Right kidney (tissue), 1 donor: ENCODE data around the gene UGT1A3.

ENCODE experiments used
- DNase-seq: peaks from one replicate; pipeline ENCODE4 v3.0.0-alpha.2; 2016

Gene UGT1A3

DNA sequence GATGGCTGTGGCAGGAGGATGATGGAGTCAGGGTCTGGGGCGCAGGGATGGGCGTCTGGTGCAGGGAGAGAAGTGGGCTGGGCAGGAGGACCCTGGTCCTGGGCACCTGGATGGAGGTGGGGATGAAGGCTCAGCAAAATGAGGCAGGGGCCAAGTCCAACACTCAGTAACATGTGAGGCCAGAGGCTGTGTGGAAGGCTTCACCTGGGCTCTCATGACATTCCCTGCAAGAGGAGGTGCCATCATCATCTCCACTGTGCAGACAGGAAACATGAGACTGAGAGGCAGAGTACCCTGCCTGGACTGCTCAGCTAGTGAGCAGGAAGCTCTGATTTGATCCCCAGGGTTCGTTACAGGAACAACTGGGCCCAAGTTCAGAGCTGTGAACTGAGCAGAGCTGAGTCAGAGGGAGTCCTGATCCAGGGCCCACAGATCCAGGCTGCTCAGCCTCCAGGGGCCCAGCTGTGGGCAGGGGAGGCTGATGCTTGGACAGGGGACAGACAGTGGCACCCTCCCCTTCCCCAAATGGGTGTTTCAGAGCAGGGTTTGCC lies 88.6 kb downstream of the UGT1A3 start:
- no peak for DNase-seq

DNA sequence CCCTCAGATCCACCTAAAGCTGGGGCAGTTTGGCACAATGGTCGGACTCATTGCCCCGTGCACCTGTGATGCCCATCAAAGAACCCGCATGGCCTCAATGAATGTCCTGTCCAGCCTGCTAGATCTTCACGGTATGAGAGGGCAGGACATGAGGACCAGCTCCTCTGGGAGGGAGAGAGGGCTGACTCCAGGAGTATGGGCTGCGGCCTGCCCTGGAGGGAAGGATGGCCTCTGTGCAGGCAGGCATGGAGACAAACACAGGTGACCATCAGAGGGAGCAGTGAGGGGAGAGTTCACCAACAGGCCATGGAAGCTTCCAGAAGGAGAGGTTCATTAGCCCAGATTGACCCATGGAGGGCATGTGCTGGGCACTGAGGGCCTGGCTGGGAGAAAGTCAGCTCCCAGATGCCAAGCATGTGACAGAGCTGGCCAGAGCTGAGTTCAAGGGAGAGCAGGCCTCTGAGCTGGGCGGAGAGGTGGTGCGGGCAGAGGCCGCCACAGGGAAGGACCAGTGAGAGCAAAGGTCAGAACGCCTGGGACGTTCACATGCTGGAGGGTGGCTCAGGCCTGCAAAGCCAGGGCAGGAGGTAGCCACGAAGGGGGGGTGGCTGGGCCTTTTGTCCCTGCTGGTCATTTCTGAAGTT lies 89.3 kb downstream of the UGT1A3 start:
- no peak for DNase-seq

DNA sequence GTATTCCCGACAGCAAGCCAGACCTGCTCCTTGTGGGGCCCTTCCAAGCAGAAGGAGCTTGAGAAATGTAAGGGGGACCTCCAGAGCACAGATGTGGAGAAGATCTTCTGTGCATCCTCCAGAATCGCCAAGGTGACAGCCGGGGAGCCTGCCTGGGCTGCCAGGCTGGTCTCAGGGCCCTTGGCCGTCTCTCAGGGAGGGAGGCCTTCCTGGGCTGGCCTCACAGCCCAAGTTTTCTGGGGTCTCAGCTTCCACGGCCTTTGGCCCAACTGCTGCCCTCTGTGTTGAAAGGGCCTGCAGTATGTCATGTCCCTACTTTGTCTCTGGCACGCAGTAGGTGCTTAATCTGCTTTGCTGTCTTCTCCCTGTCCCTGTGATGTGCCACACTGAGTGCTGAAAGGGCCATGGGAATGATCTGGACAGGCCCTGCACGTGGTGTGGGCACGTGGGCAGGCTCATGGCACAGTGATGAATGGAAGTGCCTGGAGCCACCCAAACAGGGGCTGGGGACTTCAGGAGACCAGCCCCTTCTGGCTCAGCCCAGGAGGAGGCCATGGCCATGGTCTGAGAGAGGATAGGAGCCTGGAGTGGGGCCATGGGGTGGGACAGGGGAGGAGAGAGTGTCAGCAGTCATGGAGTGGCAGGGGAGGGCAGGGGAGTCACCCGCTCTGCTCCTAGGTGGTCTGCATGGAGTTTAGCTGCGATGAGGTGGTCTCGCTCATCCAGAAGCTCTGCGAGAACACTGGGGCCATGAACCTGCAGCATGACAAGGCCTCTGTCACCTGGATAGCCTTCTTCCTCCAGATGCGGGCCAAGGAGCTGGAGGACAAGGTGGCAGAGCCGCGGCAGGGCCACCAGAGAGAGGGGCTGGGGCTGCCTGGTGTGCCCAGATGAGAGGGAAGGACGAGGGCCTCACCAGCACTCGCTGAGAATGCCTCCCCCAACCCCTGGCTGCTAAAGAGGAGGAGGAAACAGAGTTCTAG lies 90.1 kb downstream of the UGT1A3 start:
- DNase-seq = no peak

DNA sequence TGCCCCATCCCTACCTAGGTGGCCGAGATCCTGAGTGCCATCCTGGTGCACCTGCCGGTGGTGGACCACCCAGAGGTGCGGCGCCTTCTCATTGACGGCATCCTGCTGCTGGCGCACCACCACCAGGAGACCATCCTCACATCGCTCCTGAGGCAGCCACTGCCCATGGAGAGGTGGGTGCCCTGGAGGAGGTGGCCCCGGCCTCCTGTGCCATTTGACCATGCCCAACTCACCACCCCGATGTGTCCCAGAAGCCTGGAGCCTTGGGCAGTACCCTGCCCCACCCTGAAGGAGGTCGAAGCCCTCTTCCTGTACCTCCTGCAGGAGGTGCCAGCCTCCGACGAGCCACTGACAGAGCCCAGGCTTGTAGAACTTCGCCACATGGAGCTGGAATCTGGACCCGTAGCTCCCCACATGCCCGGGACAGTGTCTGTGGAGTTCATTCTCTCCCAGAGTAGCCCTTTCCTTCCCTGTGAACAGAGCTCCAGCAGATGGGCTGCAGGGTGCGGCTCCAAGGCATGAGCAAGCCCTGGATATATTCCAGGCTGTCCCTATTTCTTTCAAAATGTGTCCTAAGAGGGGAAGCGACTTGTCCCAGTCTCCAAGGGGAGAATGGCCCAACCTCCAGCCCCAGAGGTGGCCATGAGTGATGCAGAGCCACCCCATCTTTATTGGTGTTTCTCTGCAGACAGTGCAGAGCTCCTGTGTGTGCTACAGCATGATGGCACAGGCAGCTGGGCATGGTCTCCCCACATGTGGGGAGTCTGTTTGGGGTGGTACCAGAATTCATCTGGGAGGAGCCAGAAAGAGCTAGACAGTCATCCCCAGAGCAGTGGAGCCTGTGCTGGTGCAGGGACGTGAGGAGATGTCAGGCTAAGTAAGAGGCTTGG lies 91.3 kb downstream of the UGT1A3 start:
- no peak for DNase-seq

DNA sequence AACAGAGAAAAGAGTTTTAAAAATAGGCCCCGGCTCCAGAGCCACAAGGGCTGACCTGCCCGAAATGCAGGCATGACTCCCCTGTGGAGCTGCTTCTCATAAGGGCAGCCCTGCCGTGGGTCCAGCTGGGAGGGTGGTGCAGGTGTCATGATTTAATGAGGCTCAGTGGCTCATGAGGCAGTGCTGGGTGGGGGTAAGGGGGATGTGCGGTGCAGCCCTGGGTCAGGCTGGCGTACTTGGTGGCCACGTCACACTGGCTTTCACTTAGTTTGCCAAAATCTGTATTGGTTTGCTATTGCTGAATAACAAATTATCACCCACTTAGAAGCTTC lies 91.9 kb downstream of the UGT1A3 start:
- DNase-seq = no peak

DNA sequence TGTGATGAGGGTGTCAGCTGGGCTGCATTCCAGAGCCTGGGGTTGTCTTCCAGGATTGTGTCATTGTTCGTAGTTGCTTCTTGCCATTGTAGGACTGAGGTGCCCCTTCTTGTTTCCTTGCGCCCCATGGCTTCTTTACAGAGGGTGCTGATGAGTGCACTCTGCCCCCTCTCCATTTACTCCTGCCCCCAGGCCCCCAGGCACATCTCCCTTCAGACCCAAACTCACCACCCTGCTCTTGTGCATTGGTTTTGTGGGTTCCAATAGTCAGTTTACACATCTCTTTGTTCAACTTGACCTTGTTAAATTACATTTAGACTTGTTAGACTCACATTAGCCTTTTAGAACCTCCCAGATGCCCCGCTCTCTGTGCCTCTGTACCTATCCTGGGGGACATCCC lies 92.4 kb downstream of the UGT1A3 start:
- DNase-seq = no peak

DNA sequence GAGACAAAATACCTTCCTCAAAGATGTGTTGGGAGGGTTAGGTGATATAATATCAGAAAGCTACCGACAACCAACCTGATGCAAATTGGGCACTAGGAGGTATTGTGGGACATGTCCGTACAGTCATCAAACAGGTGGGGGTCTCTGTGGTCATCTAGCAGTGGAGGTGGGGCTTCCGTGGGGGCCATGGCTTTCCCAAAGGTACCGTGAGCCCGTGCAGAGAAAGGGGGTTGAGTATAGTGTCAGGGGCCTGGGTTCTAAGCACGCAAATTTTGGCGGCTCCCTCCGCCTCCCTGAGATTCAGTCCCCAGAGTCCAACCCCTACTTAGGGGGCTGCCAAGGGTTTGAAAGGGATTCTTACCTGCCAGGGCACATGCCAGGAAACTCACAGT lies 92.9 kb downstream of the UGT1A3 start:
- DNase-seq = no peak

DNA sequence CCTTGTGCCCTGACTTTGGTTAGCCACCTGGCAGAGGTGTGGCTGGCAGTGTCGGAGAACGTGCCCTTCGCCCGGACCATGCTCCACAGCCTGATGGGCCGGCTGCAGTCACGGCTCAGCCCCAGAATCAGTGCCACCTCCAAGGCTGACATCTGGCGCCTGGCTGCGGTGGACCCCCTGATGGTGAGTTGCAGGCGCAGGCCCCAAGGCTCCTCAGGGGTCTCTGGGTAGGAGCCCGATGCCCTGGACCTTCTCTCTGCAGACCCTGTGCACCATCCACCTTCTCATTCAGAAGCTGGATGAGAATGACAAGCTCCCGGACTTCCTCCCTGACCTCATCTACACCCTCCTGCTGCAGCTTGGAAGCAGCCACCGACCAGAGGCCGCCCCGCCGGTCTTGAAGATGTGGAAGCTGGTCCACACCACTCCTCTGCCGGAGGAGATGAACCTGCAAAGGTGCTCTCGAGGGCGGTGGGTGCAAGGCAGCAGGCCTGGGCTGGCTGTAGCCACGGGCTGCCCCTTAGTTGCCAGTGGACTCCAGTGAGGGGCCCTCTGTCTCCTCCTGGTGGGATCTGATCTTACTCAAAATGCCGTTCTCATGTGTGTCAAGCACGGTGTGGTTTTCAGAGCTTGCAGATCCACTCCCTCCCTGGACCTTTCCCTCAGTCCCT lies 93.4 kb downstream of the UGT1A3 start:
- no peak for DNase-seq
